Left ventricle myocardium inferior (tissue), 1 donor: ENCODE data around the gene RPS3. TPM values are rescaled to one million over a fixed set of nuclear protein-coding genes. Genes with fewer than 3 reads are reported as not detected.

ENCODE experiments used
- DNase-seq: peaks from one replicate; pipeline ENCODE4 v3.0.0-alpha.2; 2020
- H3K27ac ChIP-seq: fragments of 200-600 bp; replicated peaks from 2 replicates; pipeline ENCODE4 v1.8.0; 2021
- H3K27me3 ChIP-seq: fragments of 200-600 bp; 2 replicates; pipeline ENCODE4 v1.8.0; 2021; ENCODE audit warnings: low read depth
- H3K36me3 ChIP-seq: fragments of 200-600 bp; 2 replicates; pipeline ENCODE4 v1.8.0; 2021
- H3K4me1 ChIP-seq: fragments of 200-600 bp; 2 replicates; pipeline ENCODE4 v1.8.0; 2021
- H3K4me3 ChIP-seq: fragments of 200-600 bp; 2 replicates; pipeline ENCODE4 v1.8.0; 2021; ENCODE audit warnings: mild to moderate bottlenecking, moderate library complexity
- H3K9me3 ChIP-seq: fragments of 200-600 bp; replicated peaks from 2 replicates; pipeline ENCODE4 v1.8.0; 2021
- intact Hi-C: fragments of 100-400 bp; cut with micrococcal nuclease; formaldehyde crosslinking; loops from one replicate; pipeline ENCODE4 v1.11.0; 2022
- total RNA-seq: library from RNA; stranded (reverse); fragmentation: NEBNext Ultra II Directional; extraction: Animal tissue kit (Norgen Biotek cat#: 25700); gene quantifications from one replicate; pipeline ENCODE4 v1.2.1, GENCODE V29; 2021
- TF ChIP-seq, protein P1 (sequence below): fragments of 200-600 bp; IDR thresholded peaks from 2 replicates; pipeline ENCODE4 v1.8.0; 2021; ENCODE audit warnings: antibody characterized with exemption, mild to moderate bottlenecking, borderline replicate concordance
- donor health status: DM: no; HTN: yes; CAD: no; lungs with severe emphysema.

RPS3 gene
- total RNA-seq, 1 donor from 2014 or later = 864 TPM

GRCh38 chr11:75428989-75429640 lies 29.8 kb downstream of the RPS3 start:
- H3K4me1 ChIP-seq = peaks cover 39% of the 10 kb centered on the region
- TF ChIP-seq, protein P1, sequence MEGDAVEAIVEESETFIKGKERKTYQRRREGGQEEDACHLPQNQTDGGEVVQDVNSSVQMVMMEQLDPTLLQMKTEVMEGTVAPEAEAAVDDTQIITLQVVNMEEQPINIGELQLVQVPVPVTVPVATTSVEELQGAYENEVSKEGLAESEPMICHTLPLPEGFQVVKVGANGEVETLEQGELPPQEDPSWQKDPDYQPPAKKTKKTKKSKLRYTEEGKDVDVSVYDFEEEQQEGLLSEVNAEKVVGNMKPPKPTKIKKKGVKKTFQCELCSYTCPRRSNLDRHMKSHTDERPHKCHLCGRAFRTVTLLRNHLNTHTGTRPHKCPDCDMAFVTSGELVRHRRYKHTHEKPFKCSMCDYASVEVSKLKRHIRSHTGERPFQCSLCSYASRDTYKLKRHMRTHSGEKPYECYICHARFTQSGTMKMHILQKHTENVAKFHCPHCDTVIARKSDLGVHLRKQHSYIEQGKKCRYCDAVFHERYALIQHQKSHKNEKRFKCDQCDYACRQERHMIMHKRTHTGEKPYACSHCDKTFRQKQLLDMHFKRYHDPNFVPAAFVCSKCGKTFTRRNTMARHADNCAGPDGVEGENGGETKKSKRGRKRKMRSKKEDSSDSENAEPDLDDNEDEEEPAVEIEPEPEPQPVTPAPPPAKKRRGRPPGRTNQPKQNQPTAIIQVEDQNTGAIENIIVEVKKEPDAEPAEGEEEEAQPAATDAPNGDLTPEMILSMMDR = no peak
- H3K27ac ChIP-seq = no peak overlapping the region
- H3K9me3 ChIP-seq = peaks cover 5% of the 10 kb centered on the region
- peaks cover 49% of the 10 kb centered on the region for H3K27me3 ChIP-seq
- peak overlapping the region; percentile 71 for H3K4me3 ChIP-seq
- no peak for DNase-seq
- no peaks in the 10 kb centered on the region for H3K36me3 ChIP-seq
- intact Hi-C loops = no loop called here

DNA sequence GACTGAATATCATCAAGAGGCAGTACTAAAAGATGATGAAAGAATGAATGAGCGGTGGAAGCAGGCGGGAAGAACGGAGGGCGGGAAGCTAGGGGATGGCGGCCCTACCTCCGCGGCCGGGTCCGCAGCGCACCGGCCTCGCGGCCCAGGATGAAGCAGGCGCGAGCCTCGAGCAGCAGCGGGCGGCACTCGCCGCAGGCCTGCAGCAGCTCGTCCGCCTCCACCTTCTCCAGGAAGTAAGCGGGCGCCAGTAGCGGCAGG lies 30.3 kb downstream of the RPS3 start:
- Histone ChIP-seq H3K27me3 (peaks cover 54% of the 10 kb centered on the region), H3K27ac (peak overlapping the region; percentile 58), H3K9me3 (peaks cover 5% of the 10 kb centered on the region), H3K36me3 (no peaks in the 10 kb centered on the region), H3K4me3 (peak overlapping the region; percentile 62), H3K4me1 (peaks cover 36% of the 10 kb centered on the region)
- TF ChIP-seq, protein P1 = no peak
- intact Hi-C loops = no loop called here
- DNase-seq = no peak

DNA sequence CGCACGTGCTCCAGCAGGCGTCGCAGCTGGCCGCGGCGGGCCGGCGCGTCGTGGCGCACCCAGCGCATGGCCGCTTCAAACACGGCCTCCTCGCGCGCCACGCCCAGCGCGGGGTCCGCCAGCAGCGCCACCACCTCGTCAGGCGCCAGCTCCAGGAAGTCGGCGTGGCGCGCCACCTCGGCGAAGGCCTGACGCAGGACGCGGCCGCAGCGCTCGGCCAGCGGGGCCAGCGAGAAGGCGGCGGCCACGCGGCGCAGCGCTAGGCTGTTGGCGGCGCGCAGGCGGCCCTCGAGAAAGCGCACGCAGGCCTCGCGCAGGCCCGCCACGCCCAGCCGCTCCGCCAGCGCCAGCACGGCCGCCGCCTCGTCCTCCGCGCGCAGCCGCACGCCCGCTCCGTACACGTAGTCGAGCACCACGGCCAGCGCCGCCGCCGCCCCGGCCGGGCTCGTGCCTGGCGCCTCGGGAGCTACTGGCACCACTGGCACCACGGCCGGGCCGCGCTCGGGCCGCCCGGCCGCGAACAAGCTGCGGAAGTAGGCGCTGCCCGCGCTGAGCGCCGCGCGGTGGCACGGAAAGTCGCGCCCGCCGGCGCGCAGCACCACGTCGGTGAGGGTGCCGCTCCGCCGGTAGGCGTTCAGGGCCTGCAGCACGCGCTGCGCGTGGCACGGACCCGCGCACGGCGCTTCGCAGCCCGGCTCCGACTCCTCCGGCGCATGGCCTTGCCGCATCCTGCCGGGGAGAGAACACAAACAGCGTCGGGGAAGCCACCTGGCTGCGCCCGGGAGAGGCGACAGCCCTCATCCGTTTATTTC lies 30.8 kb downstream of the RPS3 start:
- Histone ChIP-seq H3K4me1 (peaks cover 36% of the 10 kb centered on the region), H3K27me3 (peaks cover 56% of the 10 kb centered on the region), H3K27ac (peak overlapping the region; percentile 58), H3K36me3 (no peaks in the 10 kb centered on the region), H3K9me3 (peaks cover 5% of the 10 kb centered on the region), H3K4me3 (peak overlapping the region; percentile 62)
- intact Hi-C loops = no loop called here
- DNase-seq = peak; percentile 60
- TF ChIP-seq, protein P1 = no peak

DNA sequence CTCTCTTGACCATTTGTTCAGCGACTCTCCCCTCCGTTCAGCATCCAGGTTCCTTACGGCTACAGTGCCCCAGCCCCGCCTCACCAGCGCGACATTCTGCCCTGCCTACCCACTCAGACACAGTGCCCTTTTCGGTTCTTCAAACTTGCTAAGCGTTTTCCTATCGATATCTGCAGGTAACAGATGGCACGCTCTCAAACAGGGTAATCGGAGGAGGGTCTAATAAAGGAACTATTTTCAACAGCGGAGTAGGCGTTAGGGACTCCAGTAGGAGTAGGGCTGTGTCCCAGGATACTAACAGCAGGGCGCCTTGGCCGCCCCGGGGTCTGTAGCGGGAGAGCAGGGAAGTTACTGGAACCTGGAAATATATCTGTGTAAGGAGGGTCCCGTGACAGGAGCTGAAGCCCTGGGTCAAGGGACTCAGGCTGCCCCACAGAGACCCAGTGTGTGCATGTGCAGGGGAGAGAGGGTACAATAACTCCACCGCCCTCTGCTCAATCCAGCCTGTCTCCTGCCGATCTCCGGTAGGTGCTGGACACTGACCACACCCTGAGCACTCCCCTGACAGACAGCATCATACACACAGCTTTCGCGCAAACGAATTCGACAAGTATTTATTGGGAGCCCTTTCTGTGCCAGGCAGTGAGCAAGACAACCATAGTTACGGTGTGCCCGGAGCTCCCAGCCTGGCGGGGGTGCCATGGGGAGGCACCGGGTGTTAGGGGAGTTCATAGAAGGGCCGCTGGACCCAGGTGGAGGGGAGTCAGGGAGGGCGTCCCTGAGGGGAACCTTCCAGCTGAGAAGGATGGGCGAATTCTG lies 31.6 kb downstream of the RPS3 start:
- Histone ChIP-seq H3K27ac (no peak overlapping the region), H3K4me1 (peaks cover 36% of the 10 kb centered on the region), H3K4me3 (peak overlapping the region; percentile 62), H3K9me3 (peaks cover 5% of the 10 kb centered on the region), H3K36me3 (no peaks in the 10 kb centered on the region), H3K27me3 (peaks cover 56% of the 10 kb centered on the region)
- intact Hi-C loops = no loop called here
- TF ChIP-seq, protein P1 = no peak
- no peak for DNase-seq
